DOHH2 (cell line): ENCODE data around the gene DDI2.

Source experiments
- CTCF ChIP-seq: fragments of 200-600 bp; sonication (generic); IDR thresholded peaks from one replicate; pipeline ENCODE4 v1.5.1; 2014; ENCODE audit warnings: antibody characterized with exemption, mild to moderate bottlenecking, low read depth, low read length; ENCODE audit not compliant: poor library complexity, severe bottlenecking
- EZH2phosphoT487 ChIP-seq: fragments of 200-600 bp; sonication (generic); IDR thresholded peaks from 2 replicates; pipeline ENCODE4 v1.6.1; 2017; ENCODE audit warnings: borderline replicate concordance, mild to moderate bottlenecking, antibody characterized with exemption, low read length, moderate library complexity, mixed read lengths

GRCh38 chr1:15637826-15638225 is 20.6 kb downstream of the DDI2 start:
- no peak for TF ChIP-seq CTCF
- TF ChIP-seq EZH2phosphoT487 = no peak
